ENCODE results near the gene DIP2C. TPM values are rescaled to one million over a fixed set of nuclear protein-coding genes. Genes with fewer than 3 reads are reported as not detected.
A peak's percentile ranks its signal among the peaks of the same experiment; 100 is the strongest.

Gene DIP2C
- total RNA-seq, 6 experiments from 2014 or later, result 23.2 to 28.9 (median 26.3) TPM

GRCh38 chr10:677750-678661 is 11.5 kb downstream of the DIP2C start:
- no peak overlapping the region for H3K27ac Mint-ChIP-seq
- no peak overlapping the region for H3K4me3 Mint-ChIP-seq
- peaks cover 7% of the 10 kb centered on the region for H3K9me3 Mint-ChIP-seq
- no peak for TF ChIP-seq CTCF (IDR thresholded peaks at IDR 0.05)
- H3K36me3 Mint-ChIP-seq (ENCODE audit: low read depth), result peaks cover 23% of the 10 kb centered on the region
- peaks cover 3% of the 10 kb centered on the region; the same call in 1 of the 2 replicates for H3K27me3 Mint-ChIP-seq (ENCODE audit: insufficient read depth)
- no peak for DNase-seq
- peaks cover 76% of the 10 kb centered on the region for H3K4me1 Mint-ChIP-seq (ENCODE audit: low read depth)

DNA sequence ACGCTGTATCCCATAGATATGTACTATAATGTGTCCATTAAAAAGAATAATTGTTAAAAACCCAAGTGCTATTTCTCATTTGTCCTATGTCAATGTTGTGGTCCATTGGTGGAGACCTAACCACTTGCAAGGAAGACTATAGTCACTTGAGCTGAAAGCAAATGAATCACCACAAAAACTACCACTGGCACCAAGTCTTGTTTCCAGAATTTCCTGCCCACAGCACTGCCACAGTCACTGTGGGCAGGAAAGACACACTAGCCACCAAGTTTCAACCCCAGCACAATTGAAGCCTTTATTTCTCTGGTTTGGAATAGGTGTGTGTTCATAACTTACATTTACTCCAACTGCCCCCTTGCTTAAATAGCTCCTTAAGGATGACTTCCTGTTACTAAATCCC is 12.4 kb downstream of the DIP2C start:
- no peak for DNase-seq
- no peak for TF ChIP-seq CTCF (IDR thresholded peaks at IDR 0.05)
- Mint-ChIP-seq H3K36me3 (ENCODE audit: low read depth) (peaks cover 16% of the 10 kb centered on the region), H3K27ac (peak overlapping the region; percentile 67), H3K4me3 (no peak overlapping the region), H3K9me3 (peaks cover 9% of the 10 kb centered on the region), H3K27me3 (ENCODE audit: insufficient read depth) (peaks cover 3% of the 10 kb centered on the region; the same call in 1 of the 2 replicates), H3K4me1 (ENCODE audit: low read depth) (peaks cover 67% of the 10 kb centered on the region)

DNA sequence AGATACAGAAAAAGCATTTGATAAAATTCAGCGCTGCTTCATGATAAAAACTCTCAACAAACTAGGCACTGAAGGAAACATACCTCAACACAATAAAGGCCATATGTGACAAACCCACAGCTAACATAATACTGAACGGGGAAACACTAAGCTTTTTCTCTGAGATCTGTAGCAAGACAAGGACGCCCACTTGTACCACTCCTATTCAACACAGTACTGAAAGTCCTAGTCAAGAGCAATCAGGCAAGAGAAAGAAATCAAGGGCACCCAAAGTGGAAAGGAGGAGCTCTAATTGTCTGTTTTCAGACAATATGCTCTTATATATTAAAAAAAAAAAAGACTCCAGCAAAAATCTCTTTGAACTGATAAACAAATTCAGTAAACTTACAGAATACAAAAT is 13.3 kb downstream of the DIP2C start:
- H3K36me3 Mint-ChIP-seq (ENCODE audit: low read depth), result peaks cover 14% of the 10 kb centered on the region
- peak overlapping the region; percentile 42 for H3K27ac Mint-ChIP-seq
- TF ChIP-seq CTCF (IDR thresholded peaks at IDR 0.05), result no peak
- H3K9me3 Mint-ChIP-seq, result peaks cover 13% of the 10 kb centered on the region
- peaks cover 2% of the 10 kb centered on the region; the same call in 1 of the 2 replicates for H3K27me3 Mint-ChIP-seq (ENCODE audit: insufficient read depth)
- no peak overlapping the region for H3K4me3 Mint-ChIP-seq
- DNase-seq, result no peak
- peaks cover 58% of the 10 kb centered on the region for H3K4me1 Mint-ChIP-seq (ENCODE audit: low read depth)

DNA sequence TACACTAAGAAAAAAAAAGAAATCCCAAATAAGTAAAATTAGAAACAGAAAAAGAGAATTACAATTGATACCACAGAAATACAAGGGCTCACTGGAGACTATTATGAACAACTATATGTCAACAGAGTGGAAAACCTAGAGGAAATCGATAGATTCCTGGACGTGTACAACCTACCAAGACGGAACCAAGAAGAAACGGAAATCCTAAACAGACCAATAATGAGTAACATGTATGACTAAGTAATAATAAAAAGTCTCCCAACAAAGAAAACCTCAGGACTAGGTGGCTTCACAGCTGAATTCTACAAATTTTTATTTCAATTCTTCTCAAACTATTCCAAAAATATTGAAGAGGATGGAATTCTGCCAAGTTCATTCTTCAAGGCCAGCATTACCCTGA is 13.9 kb downstream of the DIP2C start:
- no peak for TF ChIP-seq CTCF (IDR thresholded peaks at IDR 0.05)
- peaks cover 16% of the 10 kb centered on the region for H3K9me3 Mint-ChIP-seq
- H3K4me1 Mint-ChIP-seq (ENCODE audit: low read depth), result peaks cover 58% of the 10 kb centered on the region
- no peak for DNase-seq
- H3K27ac Mint-ChIP-seq, result peak overlapping the region; percentile 42; the same call in 1 of the 2 replicates
- peak overlapping the region; percentile 29; the same call in 1 of the 2 replicates for H3K4me3 Mint-ChIP-seq
- H3K27me3 Mint-ChIP-seq (ENCODE audit: insufficient read depth), result peaks cover 2% of the 10 kb centered on the region; the same call in 1 of the 2 replicates
- H3K36me3 Mint-ChIP-seq (ENCODE audit: low read depth), result peaks cover 18% of the 10 kb centered on the region

GRCh38 chr10:673492-673891 is 16.0 kb downstream of the DIP2C start:
- Mint-ChIP-seq H3K27ac (no peak overlapping the region), H3K36me3 (ENCODE audit: low read depth) (peaks cover 18% of the 10 kb centered on the region), H3K4me3 (no peak overlapping the region), H3K9me3 (peaks cover 16% of the 10 kb centered on the region), H3K4me1 (ENCODE audit: low read depth) (peaks cover 49% of the 10 kb centered on the region), H3K27me3 (ENCODE audit: insufficient read depth) (no peaks in the 10 kb centered on the region)
- no peak for DNase-seq
- no peak for TF ChIP-seq CTCF (IDR thresholded peaks at IDR 0.05)

Data from HFFc6 (cell line).